ENCODE measurements around the gene TMEM52.

- no peak for TF ChIP-seq CTCF (IDR thresholded peaks at IDR 0.05)
- no peak for TF ChIP-seq POLR2A (IDR thresholded peaks at IDR 0.05)
Observed at GRCh38 chr1:1917995-1918900, 831 bp downstream of the TMEM52 start.
